HEK293 (cell line): ENCODE data around the gene SPON2.

Experiments
- PATZ1 ChIP-seq: fragments of 450-650 bp; formaldehyde crosslinking; IDR thresholded peaks from 2 replicates; pipeline ENCODE4 v1.5.1; 2016; ENCODE audit warnings: missing biosample characterization, missing genetic modification characterization
- ZNF18 ChIP-seq: fragments of 450-650 bp; formaldehyde crosslinking; IDR thresholded peaks from 2 replicates; pipeline ENCODE4 v1.5.1; 2016; ENCODE audit warnings: missing biosample characterization, missing genetic modification characterization

- no peak for TF ChIP-seq PATZ1 (tag by site-specific recombination)
- TF ChIP-seq ZNF18 (tag by site-specific recombination) = no peak
These were observed 5.7 kb downstream of the SPON2 start for GRCh38 chr4:1166509-1167243.
